22Rv1 (cell line): ENCODE data around the gene SPACDR.
"Not testable (repeated sequence)": the region's sequence is repeated elsewhere in the genome, so short reads cannot be mapped to it uniquely, and the experiment has no call there.

Source experiments
- ZFX ChIP-seq: fragments of 450-650 bp; IDR thresholded peaks from 2 replicates; pipeline ENCODE4 v1.6.1; 2017; ENCODE audit warnings: antibody characterized with exemption, borderline replicate concordance
- TF ChIP-seq, protein P1 (sequence below): fragments of 450-650 bp; IDR thresholded peaks from 2 replicates; pipeline ENCODE4 v1.5.1; 2017; ENCODE audit warnings: mild to moderate bottlenecking

DNA sequence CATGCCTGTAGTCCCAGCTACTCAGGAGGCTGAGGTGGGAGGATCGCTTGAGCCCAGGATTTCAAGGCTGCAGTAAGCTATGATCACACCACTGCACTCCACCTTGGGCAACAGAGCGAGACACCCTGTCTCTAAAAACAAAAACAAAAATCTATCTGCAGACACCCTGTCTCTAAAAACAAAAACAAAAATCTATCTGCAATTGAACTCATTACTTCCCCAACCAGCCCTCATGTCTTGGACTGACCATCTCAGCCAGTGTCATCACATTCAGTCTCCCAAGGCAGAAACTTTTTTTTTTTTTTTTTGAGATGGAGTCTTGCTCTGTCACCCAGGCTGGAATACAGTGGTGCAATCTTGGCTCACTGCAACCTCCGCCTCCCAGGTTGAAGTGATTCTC lies 40.0 kb upstream of the SPACDR start:
- TF ChIP-seq, protein P1, sequence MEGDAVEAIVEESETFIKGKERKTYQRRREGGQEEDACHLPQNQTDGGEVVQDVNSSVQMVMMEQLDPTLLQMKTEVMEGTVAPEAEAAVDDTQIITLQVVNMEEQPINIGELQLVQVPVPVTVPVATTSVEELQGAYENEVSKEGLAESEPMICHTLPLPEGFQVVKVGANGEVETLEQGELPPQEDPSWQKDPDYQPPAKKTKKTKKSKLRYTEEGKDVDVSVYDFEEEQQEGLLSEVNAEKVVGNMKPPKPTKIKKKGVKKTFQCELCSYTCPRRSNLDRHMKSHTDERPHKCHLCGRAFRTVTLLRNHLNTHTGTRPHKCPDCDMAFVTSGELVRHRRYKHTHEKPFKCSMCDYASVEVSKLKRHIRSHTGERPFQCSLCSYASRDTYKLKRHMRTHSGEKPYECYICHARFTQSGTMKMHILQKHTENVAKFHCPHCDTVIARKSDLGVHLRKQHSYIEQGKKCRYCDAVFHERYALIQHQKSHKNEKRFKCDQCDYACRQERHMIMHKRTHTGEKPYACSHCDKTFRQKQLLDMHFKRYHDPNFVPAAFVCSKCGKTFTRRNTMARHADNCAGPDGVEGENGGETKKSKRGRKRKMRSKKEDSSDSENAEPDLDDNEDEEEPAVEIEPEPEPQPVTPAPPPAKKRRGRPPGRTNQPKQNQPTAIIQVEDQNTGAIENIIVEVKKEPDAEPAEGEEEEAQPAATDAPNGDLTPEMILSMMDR, result not testable (repeated sequence)
- not testable (repeated sequence) for TF ChIP-seq ZFX
